Stimulated activated CD4-positive, alpha-beta T cell treated with anti-CD3 and anti-CD28 coated beads, Interleukin-4, amount 100 ng/mL, for 4 hours (primary cell): ENCODE measurements around the gene CIROP.

Experiments used
- DNase-seq, 2 experiments: peaks; one replicate each; pipeline ENCODE4 v3.0.0-alpha.2; 2020

The CIROP gene

GRCh38 chr14:23104591-23105347 lies at the start of gene CIROP:
CIROP (minus strand) TSS chr14:23104989; CDS start chr14:23104920, 69 bp downstream.
- DNase-seq: no peak

- DNase-seq: no peak
Measured at GRCh38 chr14:23153851-23154796, 49.3 kb upstream of the CIROP start.

GRCh38 chr14:23151342-23151741 lies 46.6 kb upstream of the CIROP start:
- DNase-seq: no peak

GRCh38 chr14:23149745-23150144 lies 45.0 kb upstream of the CIROP start:
- no peak for DNase-seq

- DNase-seq: no peak
Measured at GRCh38 chr14:23148591-23149249, 43.9 kb upstream of the CIROP start.

- no peak for DNase-seq
Measured at GRCh38 chr14:23147676-23148075, 42.9 kb upstream of the CIROP start.

GRCh38 chr14:23146980-23147379 lies 42.2 kb upstream of the CIROP start:
- no peak for DNase-seq

GRCh38 chr14:23146351-23146910 lies 41.6 kb upstream of the CIROP start:
- DNase-seq: no peak

GRCh38 chr14:23145794-23146350 lies 41.1 kb upstream of the CIROP start:
- no peak for DNase-seq

GRCh38 chr14:23143911-23144310 lies 39.1 kb upstream of the CIROP start:
- no peak for DNase-seq

- DNase-seq: no peak
Measured at GRCh38 chr14:23142826-23143225, 38.0 kb upstream of the CIROP start.

- no peak for DNase-seq
Measured at GRCh38 chr14:23141706-23142444, 37.1 kb upstream of the CIROP start.

- DNase-seq: no peak
Measured at GRCh38 chr14:23140371-23140770, 35.6 kb upstream of the CIROP start.

- no peak for DNase-seq
Measured at GRCh38 chr14:23139874-23140273, 35.1 kb upstream of the CIROP start.

- DNase-seq: no peak
Measured at GRCh38 chr14:23137813-23138535, 33.2 kb upstream of the CIROP start.

- DNase-seq: no peak
Measured at GRCh38 chr14:23137192-23137812, 32.5 kb upstream of the CIROP start.

- no peak for DNase-seq
Measured at GRCh38 chr14:23136566-23137133, 31.9 kb upstream of the CIROP start.

GRCh38 chr14:23132970-23133369 lies 28.2 kb upstream of the CIROP start:
- DNase-seq: no peak

- DNase-seq: no peak
Measured at GRCh38 chr14:23131482-23131881, 26.7 kb upstream of the CIROP start.

GRCh38 chr14:23130871-23131270 lies 26.1 kb upstream of the CIROP start:
- DNase-seq: no peak
